NCI-H2107 (cell line): ENCODE measurements around the gene ZC2HC1B.
"Not testable (repeated sequence)": the region's sequence is repeated elsewhere in the genome, so short reads cannot be mapped to it uniquely, and the experiment has no call there.

Experiments used
- DNase-seq: peaks from one replicate; lab custom pipeline; 2025; lab: John Stamatoyannopoulos, UW

ZC2HC1B gene, protein sequence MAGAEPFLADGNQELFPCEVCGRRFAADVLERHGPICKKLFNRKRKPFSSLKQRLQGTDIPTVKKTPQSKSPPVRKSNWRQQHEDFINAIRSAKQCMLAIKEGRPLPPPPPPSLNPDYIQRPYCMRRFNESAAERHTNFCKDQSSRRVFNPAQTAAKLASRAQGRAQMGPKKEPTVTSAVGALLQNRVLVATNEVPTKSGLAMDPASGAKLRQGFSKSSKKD

GRCh38 chr6:143864234-143864633 lies at the start of gene ZC2HC1B:
Gene ZC2HC1B, plus strand, starts transcription at chr6:143864474. Its CDS starts 66 bp downstream, at chr6:143864540.
- no peak for DNase-seq

DNA sequence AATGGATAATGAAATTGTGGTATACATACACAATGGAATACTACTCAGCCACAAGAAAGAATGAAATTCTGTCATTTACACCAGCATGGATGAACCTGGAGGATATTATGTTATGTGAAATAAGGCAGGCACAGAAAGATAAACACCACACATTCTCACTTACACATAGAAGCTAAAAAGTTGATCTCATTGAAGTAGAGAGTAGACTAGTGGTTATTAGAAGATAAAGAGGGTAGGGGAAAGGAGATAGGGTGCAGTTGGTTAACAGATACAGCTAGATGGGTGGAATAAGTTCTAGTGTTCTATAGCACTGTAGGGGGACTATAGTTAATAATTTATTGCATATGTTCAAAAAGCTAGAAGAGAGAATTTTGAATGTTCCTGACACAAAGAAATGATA lies 46.7 kb upstream of the ZC2HC1B start:
- no peak for DNase-seq

DNA sequence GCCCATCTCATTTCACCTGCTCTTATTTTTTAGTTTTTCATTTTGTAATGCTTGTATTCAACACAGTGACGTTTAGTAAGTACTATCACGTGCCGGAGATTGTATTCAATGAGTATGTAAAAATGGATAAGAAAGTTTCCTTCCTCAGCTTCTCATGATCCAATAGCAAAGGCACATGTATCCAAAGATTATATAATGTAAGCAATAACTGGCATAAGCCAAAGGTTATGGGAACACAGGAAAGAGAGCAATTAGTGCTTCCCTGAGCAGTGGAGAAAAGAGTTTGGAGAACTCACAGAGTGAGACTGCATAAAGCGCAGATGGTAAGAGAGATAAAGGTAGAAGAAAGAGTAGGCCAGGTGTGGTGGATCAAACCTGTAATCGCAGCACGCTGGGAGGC lies 42.9 kb upstream of the ZC2HC1B start:
- no peak for DNase-seq

DNA sequence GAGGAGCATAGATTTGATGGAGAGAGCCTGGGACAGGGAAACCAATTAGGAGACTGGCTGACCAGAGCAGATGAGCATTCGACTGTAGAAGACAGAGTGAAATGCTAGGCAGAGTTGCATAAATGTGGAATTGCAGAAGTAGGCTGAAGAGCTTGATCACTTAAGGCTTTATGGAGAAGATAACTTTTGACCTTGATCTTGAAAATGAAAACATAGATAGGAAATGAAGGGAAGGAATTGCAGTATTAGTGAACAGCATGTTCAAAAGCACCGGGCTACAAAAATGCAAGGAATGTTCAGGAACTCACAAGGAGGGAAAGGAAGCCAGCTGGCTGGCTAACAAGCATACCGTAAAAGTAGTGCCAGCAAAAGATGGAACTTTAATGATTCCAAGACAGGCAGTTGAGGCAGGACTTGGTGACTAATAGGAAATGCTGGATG lies 41.7 kb upstream of the ZC2HC1B start:
- no peak for DNase-seq

DNA sequence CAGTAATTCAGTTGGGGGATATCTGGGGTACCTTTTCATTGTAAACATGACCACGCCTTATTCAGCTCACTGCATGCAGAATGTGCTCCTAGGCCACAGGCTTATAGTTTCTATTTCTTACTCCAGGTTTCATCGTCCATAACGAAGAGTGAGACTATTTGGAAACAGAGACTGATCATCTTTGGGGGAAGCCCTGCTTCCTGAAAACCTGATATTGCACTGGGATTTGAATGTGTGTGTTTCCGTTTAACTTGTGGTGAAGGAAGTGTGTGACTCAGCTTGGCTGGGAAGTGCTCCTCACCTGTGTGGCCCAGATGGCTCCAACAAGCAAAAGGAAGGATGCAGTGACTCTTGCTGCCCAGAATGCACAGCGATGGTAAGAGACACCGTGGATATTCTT lies 40.7 kb upstream of the ZC2HC1B start:
- no peak for DNase-seq

DNA sequence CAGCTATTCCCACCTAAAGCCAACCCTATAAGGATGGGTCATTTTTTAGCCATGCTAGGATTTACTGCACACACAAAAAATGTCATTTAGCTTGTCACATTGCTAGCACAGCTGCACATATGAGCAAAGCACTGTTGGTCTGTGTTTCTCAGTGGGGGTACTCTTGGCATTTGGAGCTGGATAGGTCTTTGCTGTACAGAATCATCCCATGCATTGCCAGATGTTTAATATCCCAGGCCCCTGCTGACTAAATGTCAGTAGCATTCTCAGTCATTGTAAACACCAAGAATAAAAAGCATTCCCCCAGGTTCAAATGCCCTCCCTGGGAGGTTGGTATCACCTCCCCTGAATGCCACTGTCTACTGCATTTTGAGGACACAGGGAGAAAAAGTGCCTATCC lies 35.7 kb upstream of the ZC2HC1B start:
- DNase-seq: no peak

GRCh38 chr6:143836150-143836549 lies 28.1 kb upstream of the ZC2HC1B start:
- DNase-seq: no peak

DNA sequence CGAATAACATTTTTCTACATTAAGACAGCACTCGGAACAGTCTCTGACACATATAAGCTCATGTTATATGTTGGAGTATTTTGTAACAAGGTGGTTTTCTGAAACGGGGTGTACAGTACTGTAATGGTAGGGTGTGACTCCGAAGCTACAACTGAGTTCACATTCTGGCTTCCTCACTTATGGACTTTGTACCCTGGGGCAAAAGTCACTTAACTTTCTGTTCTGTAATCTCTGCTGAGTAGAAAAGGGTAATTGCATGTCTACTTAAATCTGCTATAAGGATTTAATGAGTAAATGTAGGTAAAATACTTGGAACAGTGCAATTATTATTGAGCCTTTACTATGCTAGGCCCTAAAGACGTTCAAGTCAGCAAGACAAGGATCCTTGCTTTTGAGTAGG lies 25.9 kb upstream of the ZC2HC1B start:
- no peak for DNase-seq

DNA sequence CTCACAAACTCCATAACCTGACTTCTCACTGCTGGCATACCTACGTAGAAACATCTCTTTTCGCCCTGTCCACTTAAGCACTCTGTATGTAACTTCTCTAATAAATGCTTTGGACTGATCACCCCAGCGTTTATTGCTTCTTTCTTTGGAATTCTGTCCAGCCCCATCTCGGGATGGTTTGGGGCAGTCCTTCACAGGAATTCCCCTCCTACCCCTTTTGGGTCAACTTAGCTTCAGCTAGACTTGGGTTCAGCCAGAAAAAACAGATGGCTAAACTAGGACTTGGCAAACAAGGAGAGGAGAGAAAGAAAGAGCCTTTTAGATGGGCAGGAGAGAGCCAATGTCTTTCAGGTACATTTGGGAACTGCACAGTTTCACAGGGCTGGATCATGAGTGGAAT lies 25.1 kb upstream of the ZC2HC1B start:
- DNase-seq: no peak

GRCh38 chr6:143840595-143841265 lies 23.5 kb upstream of the ZC2HC1B start:
- no peak for DNase-seq

GRCh38 chr6:143842461-143842901 lies 21.8 kb upstream of the ZC2HC1B start:
- DNase-seq: no peak

- DNase-seq: peak; percentile 89
Measured at GRCh38 chr6:143842902-143843676, 21.2 kb upstream of the ZC2HC1B start, which contains the start of gene LTV1. Gene LTV1, plus strand, starts transcription at chr6:143843338. Its CDS starts 140 bp downstream, at chr6:143843478.

DNA sequence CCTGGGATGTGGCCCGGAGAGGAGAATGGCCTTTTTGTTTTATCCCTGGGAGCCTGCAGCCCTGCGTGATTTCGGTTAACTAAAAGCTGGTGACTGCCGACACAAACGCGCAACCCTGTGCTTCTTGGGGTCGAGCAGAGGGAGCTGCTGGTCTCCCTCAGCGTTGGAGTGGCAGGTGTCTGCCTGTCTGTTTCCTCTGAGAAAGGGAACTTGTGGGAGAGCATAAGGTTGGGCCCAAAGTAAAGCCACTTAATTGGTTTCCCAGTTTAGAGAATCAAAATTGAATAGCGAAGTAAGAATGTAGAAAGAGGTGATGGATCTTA lies 20.6 kb upstream of the ZC2HC1B start:
- DNase-seq: no peak

DNA sequence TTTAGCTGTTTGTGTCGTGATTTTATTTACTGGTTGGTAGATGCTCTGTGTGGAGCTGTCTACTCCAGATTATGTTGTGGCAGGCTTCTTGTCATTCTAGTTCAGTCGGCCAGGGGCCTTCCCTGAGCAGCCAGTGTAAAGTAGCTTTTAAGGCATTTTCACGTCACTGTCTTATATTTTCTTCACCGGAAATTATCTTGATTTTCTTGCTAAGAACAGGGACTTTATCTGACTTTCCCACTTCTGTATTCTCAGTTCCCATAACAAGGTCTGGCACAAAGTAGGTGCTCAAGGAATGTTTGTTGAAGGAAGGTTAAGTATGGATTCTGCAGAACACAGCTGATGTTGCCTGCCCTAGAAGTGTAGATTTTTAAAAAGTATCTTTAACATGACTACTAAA lies 20.3 kb upstream of the ZC2HC1B start:
- DNase-seq: no peak

DNA sequence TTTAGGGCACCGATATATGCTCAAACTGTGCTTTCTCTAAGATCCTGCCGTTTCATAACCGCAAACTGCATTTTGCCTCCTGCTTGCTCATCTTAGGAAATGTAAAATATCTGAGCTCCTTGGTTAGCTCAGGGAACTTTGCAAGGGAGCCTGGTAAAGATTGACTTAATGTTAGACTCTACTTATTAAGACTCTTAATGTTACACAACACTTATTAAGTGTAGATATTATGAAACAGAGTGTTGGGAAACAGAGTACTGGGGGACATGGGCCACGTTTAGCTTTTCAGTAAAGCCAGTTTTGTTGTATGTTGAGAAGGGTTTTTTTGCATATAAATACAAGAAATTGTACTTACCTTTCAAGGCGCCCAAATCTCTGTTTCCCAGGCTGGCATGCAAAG lies 19.2 kb upstream of the ZC2HC1B start:
- DNase-seq: no peak

GRCh38 chr6:143851706-143852105 lies 12.6 kb upstream of the ZC2HC1B start:
- DNase-seq: not testable (repeated sequence)

DNA sequence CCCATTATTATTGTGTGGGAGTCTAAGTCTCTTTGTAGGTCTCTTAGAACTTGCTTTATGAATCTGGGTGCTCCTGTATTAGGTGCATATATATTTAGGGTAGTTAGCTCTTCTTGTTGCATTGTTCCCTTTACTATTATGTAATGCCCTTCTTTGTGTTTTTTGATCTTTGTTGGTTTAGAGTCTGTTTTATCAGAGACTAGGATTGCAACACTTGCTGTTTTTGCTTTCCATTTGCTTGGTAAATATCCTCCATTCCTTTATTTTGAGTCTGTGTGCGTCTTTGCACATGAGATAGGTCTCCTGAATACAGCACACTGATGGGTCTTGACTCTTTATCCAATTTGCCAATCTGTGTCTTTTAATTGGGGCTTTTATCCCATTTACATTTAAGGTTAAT lies 9.2 kb upstream of the ZC2HC1B start:
- DNase-seq: not testable (repeated sequence)

DNA sequence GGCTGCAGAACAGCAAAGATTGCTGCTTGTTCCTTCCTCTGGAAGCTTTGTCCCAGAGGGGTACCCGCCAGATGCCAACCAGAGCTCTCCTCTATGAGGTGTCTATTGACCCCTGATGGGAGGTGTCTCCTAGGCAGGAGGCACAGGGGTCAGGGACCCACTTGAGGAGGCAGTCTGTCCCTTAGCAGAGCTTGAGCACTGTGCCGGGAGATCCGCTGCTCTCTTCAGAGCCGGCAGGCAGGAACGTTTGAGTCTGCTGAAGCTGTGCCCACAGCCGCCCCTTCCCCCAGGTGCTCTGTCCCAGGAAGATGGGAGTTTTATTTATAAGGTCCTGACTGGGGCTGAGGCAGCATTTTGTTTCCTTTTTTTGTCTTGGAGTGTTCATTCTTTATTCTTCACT lies 7.5 kb upstream of the ZC2HC1B start:
- not testable (repeated sequence) for DNase-seq

- DNase-seq: no peak
Measured at GRCh38 chr6:143857651-143858050, 6.6 kb upstream of the ZC2HC1B start.

GRCh38 chr6:143859891-143860660 lies 4.2 kb upstream of the ZC2HC1B start:
- no peak for DNase-seq

DNA sequence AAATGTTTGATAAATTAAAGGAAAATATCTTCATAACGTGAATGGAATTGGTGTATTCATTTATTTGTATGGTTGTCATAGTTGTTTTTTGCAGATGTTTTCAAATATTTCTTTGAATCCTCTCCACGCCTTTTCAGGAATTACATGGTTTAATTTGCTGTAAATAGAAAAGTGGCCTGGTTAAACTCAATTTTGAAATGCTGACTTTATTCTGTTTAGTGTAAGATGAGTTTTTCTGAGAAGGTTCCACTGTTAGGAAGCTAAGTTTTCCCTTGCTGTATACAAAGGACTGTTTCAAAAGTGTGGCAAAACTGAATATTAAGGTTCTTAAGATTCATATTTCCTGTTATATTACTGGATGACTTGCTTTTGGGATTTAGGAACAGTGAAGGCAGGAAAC lies 503 bp upstream of the ZC2HC1B start:
- DNase-seq: no peak

GRCh38 chr6:143867236-143867635 lies 3.0 kb downstream of the ZC2HC1B start:
- no peak for DNase-seq
